ENCODE measurements around the gene DMD. TPM values are rescaled to one million over a fixed set of nuclear protein-coding genes. Genes with fewer than 3 reads are reported as not detected.

DMD gene
- total RNA-seq, 3 donors from 2014 or later: 11.2 to 140 (median 12.6) TPM

- H3K36me3 ChIP-seq (ENCODE audit: low read depth): no peaks in the 10 kb centered on the region
- H3K4me3 ChIP-seq: no peak overlapping the region
- no peak for TF ChIP-seq CTCF (IDR thresholded peaks at IDR 0.05)
- no peaks in the 10 kb centered on the region for H3K4me1 ChIP-seq (ENCODE audit: low read depth)
- intact Hi-C loops (cut with DNase I, micrococcal nuclease): no loop called here
- no peaks in the 10 kb centered on the region for H3K9me3 ChIP-seq
- DNase-seq: no peak
- ATAC-seq: no peak
Measured at GRCh38 chrX:31323658-31324057, 1887.7 kb downstream of the DMD start.

- intact Hi-C loops (cut with DNase I, micrococcal nuclease): no loop called here
- no peak for TF ChIP-seq CTCF (IDR thresholded peaks at IDR 0.05)
Measured at GRCh38 chrX:31320740-31321139, 1890.6 kb downstream of the DMD start.

GRCh38 chrX:31319586-31319985, 1891.8 kb downstream of the DMD start:
- DNase-seq: no peak
- Histone ChIP-seq H3K4me1 (ENCODE audit: low read depth) (no peaks in the 10 kb centered on the region), H3K9me3 (no peaks in the 10 kb centered on the region), H3K36me3 (ENCODE audit: low read depth) (no peaks in the 10 kb centered on the region), H3K4me3 (no peak overlapping the region)
- ATAC-seq: no peak
- intact Hi-C loops (cut with DNase I, micrococcal nuclease): no loop called here
- TF ChIP-seq CTCF (IDR thresholded peaks at IDR 0.05): no peak

More at GRCh38 chrX:31320740-31321139, 1890.6 kb downstream of the DMD start:
- H3K4me1 ChIP-seq (ENCODE audit: low read depth): no peaks in the 10 kb centered on the region
- H3K36me3 ChIP-seq (ENCODE audit: low read depth): no peaks in the 10 kb centered on the region
- H3K9me3 ChIP-seq: no peaks in the 10 kb centered on the region
- DNase-seq (no peak), ATAC-seq (no peak)
- no peak overlapping the region for H3K4me3 ChIP-seq

- H3K9me3 ChIP-seq: no peaks in the 10 kb centered on the region
- no peaks in the 10 kb centered on the region for H3K36me3 ChIP-seq (ENCODE audit: low read depth)
- H3K4me3 ChIP-seq: no peak overlapping the region
- no peaks in the 10 kb centered on the region for H3K4me1 ChIP-seq (ENCODE audit: low read depth)
- no peak for ATAC-seq
- no peak for DNase-seq
- intact Hi-C loops (cut with DNase I, micrococcal nuclease): no loop called here
- TF ChIP-seq CTCF (IDR thresholded peaks at IDR 0.05): no peak
Measured at GRCh38 chrX:31318866-31319265, 1892.5 kb downstream of the DMD start.

- Histone ChIP-seq H3K36me3 (ENCODE audit: low read depth) (no peaks in the 10 kb centered on the region), H3K4me3 (no peak overlapping the region), H3K4me1 (ENCODE audit: low read depth) (no peaks in the 10 kb centered on the region), H3K9me3 (no peaks in the 10 kb centered on the region)
- intact Hi-C loops (cut with DNase I, micrococcal nuclease): no loop called here
- ATAC-seq: no peak
- no peak for TF ChIP-seq CTCF (IDR thresholded peaks at IDR 0.05)
- no peak for DNase-seq
Measured at GRCh38 chrX:31316340-31316991, 1894.9 kb downstream of the DMD start.

GRCh38 chrX:31314921-31315320, 1896.4 kb downstream of the DMD start:
- Histone ChIP-seq H3K4me3 (no peak overlapping the region), H3K9me3 (no peaks in the 10 kb centered on the region), H3K4me1 (ENCODE audit: low read depth) (no peaks in the 10 kb centered on the region), H3K36me3 (ENCODE audit: low read depth) (no peaks in the 10 kb centered on the region)
- DNase-seq: no peak
- TF ChIP-seq CTCF (IDR thresholded peaks at IDR 0.05): no peak
- intact Hi-C loops (cut with DNase I, micrococcal nuclease): no loop called here
- no peak for ATAC-seq
